ENCODE measurements around the gene LANCL1.

- TF ChIP-seq CTCF (IDR thresholded peaks at IDR 0.05) (no peak), POLR2A (IDR thresholded peaks at IDR 0.05) (no peak)
These were observed 20.0 kb downstream of the LANCL1 start for GRCh38 chr2:210456571-210456970.
